HG03039 (cell line): ENCODE results near the gene VDAC1.
"Not testable (repeated sequence)": the region's sequence is repeated elsewhere in the genome, so short reads cannot be mapped to it uniquely, and the experiment has no call there.

Experiments used
- ATAC-seq: cut with Tn5 transposase; IDR thresholded peaks from one replicate; pipeline ENCODE4 v1.9.1; 2021; ENCODE audit warnings: mild to moderate bottlenecking, moderate library complexity; ENCODE audit not compliant: unreplicated experiment

Gene VDAC1

GRCh38 chr5:133942614-133943474 is 61.9 kb downstream of the VDAC1 start:
- ATAC-seq, result no peak

- ATAC-seq, result no peak
These were observed 63.1 kb downstream of the VDAC1 start for GRCh38 chr5:133941456-133942196.

GRCh38 chr5:133939668-133940067 is 65.1 kb downstream of the VDAC1 start:
- no peak for ATAC-seq

- no peak for ATAC-seq
These were observed 65.8 kb downstream of the VDAC1 start for GRCh38 chr5:133938929-133939328.

GRCh38 chr5:133938039-133938821 is 66.5 kb downstream of the VDAC1 start:
- no peak for ATAC-seq

- not testable (repeated sequence) for ATAC-seq
These were observed 67.1 kb downstream of the VDAC1 start for GRCh38 chr5:133937628-133938027.

GRCh38 chr5:133936651-133937015 is 68.1 kb downstream of the VDAC1 start:
- ATAC-seq, result no peak

GRCh38 chr5:133935991-133936650 is 68.7 kb downstream of the VDAC1 start:
- not testable (repeated sequence) for ATAC-seq

GRCh38 chr5:133935667-133935940 is 69.2 kb downstream of the VDAC1 start:
- no peak for ATAC-seq

GRCh38 chr5:133934822-133935666 is 69.7 kb downstream of the VDAC1 start:
- no peak for ATAC-seq

GRCh38 chr5:133934311-133934710 is 70.5 kb downstream of the VDAC1 start:
- no peak for ATAC-seq

- ATAC-seq, result no peak
These were observed 71.0 kb downstream of the VDAC1 start for GRCh38 chr5:133933670-133934295.

- no peak for ATAC-seq
These were observed 71.6 kb downstream of the VDAC1 start for GRCh38 chr5:133933169-133933509.

GRCh38 chr5:133932441-133933168 is 72.2 kb downstream of the VDAC1 start:
- ATAC-seq, result no peak

GRCh38 chr5:133931546-133931945 is 73.2 kb downstream of the VDAC1 start:
- no peak for ATAC-seq

- ATAC-seq, result no peak
These were observed 74.0 kb downstream of the VDAC1 start for GRCh38 chr5:133930813-133931090.

- ATAC-seq, result no peak
These were observed 74.5 kb downstream of the VDAC1 start for GRCh38 chr5:133930061-133930812.

GRCh38 chr5:133928587-133929393 is 76.0 kb downstream of the VDAC1 start:
- no peak for ATAC-seq
